ENCODE results near the gene TMEM43.

The TMEM43 gene

GRCh38 chr3:14138878-14139655 is 14.2 kb downstream of the TMEM43 start:
- no peak for DNase-seq

GRCh38 chr3:14139771-14140170 is 14.9 kb downstream of the TMEM43 start:
- DNase-seq, result no peak

GRCh38 chr3:14140668-14141067 is 15.8 kb downstream of the TMEM43 start:
- DNase-seq, result no peak

GRCh38 chr3:14141144-14141543 is 16.3 kb downstream of the TMEM43 start:
- no peak for DNase-seq

- no peak for DNase-seq
Measured at GRCh38 chr3:14141602-14142341, 16.9 kb downstream of the TMEM43 start.

- no peak for DNase-seq
Measured at GRCh38 chr3:14142567-14143270, 17.9 kb downstream of the TMEM43 start.

- DNase-seq, result no peak
Measured at GRCh38 chr3:14143271-14144225, 18.7 kb downstream of the TMEM43 start.

GRCh38 chr3:14144423-14145075 is 19.7 kb downstream of the TMEM43 start:
- DNase-seq, result no peak

- DNase-seq, result no peak
Measured at GRCh38 chr3:14145236-14145635, 20.4 kb downstream of the TMEM43 start.

- no peak for DNase-seq
Measured at GRCh38 chr3:14145670-14146380, 21.0 kb downstream of the TMEM43 start.

- no peak for DNase-seq
Measured at GRCh38 chr3:14146381-14147065, 21.7 kb downstream of the TMEM43 start.

- DNase-seq, result no peak
Measured at GRCh38 chr3:14147066-14147435, 22.2 kb downstream of the TMEM43 start.

GRCh38 chr3:14147617-14148016 is 22.8 kb downstream of the TMEM43 start:
- DNase-seq, result no peak

GRCh38 chr3:14148041-14148985 is 23.5 kb downstream of the TMEM43 start:
- DNase-seq, result no peak

GRCh38 chr3:14150078-14150477 is 25.2 kb downstream of the TMEM43 start:
- no peak for DNase-seq

- DNase-seq, result no peak
Measured at GRCh38 chr3:14150491-14151230, 25.8 kb downstream of the TMEM43 start.

- DNase-seq, result no peak
Measured at GRCh38 chr3:14151471-14152083, 26.7 kb downstream of the TMEM43 start.

- DNase-seq, result no peak
Measured at GRCh38 chr3:14152233-14152962, 27.5 kb downstream of the TMEM43 start.
